Globus pallidus (tissue), 1 donor: ENCODE data around the gene ADARB2.

ENCODE experiments used
- DNase-seq: peaks from one replicate; pipeline ENCODE4 v3.0.0-alpha.2; 2015; ENCODE audit warnings: low spot score

ADARB2 gene

DNA sequence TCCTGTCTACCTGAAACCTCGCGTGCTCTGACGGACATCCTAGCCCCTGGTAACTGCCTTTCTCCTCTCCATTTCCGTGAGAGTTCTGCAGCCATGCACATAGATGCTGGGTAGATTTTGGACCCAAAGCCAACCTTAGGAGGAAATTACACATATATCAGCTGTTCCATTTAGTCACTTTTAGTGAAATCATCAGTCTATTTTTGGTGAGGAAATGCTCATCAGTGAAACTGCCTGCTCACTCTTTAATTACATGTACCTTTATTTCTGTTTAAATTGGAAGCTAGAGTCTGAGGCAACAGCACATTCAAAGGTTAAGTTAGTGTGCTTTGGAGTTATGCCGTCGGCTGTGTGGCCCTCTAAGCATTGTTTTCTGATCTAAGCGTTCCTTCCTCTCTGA, 449.8 kb downstream of the ADARB2 start:
- no peak for DNase-seq

DNA sequence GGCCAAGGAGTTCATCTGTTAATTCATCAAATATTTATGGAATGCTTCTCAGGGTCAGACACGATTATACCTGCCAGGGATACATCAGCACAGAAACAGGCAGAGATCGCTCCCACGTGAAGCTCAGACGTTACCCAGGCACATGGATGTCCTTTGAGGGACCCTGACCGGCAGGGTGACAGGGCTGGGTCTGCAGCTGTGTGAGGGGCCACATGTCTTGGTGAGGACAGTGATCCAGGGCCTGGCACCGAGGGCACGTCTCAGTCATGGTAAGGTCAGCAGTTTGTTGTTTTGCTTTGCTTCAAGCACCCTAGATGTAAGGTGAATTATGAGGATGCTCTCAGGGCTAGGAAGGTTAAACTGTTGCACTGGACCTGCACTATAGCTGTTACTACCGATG, 453.2 kb downstream of the ADARB2 start:
- no peak for DNase-seq

DNA sequence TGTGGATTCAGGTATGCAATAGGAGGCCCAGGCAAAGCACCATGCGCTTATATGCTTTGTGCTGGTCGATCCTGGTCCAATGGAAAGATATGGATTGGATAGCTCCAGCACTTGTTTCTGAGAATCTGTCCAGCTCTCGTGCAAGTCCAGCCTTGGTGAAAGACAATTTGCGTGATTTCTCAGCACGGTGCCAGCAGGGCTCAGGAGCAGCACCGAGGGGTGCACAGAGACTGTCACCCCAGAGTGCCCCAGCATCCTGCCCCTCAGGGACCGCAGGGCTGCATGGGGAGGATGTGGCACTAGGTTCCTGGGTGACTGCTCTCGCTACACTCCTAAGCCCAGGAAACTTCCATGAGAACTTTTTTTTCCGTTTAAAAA, 455.9 kb downstream of the ADARB2 start:
- DNase-seq: no peak

DNA sequence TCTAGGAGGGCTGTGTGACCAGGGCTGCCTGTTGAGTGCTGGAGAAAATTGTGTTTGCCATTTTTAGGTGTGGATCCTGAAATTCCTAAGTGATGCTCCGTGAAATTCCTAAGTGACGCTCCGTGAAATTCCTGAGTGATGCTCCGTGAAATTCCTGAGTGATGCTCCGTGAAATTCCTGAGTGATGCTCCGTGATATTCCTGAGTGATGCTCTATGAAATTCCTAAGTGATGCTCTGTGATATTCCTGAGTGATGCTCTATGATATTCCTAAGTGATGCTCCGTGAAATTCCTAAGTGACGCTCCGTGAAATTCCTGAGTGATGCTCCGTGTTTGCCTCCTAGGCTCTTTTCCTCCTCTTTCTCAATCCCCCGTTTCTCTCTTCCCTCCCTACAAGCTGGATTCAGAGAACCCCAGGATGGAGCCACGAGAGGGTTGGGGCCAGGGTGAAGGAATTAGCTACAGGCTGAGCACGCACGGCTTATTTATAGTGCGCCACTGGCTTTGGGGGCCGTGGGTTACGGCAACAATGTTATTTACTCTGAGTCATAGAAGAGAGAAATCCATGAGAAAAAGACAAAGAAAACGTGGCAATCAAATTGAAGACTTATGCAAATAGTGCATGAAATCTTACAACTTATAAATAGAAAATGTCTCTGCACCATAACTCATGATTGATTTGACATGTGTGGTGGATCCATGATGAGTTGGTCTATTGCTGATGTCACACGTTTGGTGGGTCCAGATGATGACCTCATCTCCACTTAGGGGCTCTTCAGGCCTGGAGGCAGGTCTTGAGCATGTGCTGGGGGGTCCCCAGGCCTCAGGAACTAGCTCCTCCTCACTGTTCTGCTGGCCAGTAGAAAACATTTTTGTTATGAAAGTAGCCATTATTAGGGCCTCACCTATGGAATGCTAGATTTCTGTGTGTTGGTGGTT, 456.6 kb downstream of the ADARB2 start:
- no peak for DNase-seq

DNA sequence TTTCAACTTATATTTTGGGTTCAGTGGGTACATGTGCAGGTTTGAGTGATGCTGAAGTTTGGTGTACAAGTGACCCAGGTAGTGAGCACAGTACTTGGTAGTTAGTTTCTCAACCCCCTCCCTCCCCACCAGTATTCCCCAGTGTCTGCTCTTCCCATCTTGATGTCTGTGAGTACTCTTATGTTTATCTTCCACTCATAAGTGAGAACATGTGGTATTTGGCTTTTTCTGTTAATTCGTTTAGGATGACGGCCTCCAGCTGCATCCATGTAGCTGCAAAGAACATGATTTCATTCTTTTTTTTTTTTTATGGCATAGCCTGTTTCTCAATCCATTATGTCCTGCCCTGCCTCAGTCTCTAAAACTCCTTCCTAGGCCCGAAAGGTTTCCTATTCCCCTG, 459.0 kb downstream of the ADARB2 start:
- DNase-seq: no peak

DNA sequence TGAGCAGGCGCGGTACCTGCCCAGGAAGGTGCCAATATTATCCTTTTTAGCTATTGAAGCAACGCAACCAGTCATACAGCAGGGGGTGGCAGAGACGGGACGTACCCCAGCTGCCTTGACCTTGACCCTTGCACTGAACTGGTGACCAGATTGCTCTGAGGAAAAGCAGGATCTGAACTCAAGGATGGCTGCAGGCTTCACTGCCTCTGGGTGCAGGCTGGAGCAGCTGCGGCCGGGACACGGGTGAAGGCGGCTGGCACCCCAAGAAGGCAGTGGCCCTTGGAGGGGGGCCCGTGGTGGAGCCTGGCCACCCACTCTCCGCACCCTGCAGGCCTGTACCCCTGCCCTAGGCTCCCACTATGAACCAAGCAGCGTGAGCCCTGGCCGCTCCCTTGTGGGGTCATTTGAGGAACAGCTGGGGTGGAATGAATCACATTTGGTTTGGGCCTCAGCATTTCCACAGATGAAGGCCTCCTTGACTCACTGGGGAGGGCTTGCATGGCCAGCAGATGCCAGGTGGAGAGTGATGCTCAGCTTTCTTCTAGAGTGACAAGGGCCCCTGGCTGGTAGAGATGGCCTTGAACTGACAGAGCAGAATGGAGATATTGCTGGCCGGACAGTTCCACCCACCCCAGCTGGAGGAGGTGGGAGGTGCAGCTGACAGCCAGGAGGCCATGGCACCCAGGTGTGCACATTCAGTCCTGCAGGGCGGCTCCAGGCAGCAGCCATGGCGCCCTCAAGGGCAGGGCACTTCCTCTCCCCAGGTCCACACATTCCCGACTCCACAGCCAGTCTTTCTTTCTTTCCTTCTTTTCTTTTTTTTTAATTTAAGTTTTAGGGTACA, 462.4 kb downstream of the ADARB2 start:
- no peak for DNase-seq

DNA sequence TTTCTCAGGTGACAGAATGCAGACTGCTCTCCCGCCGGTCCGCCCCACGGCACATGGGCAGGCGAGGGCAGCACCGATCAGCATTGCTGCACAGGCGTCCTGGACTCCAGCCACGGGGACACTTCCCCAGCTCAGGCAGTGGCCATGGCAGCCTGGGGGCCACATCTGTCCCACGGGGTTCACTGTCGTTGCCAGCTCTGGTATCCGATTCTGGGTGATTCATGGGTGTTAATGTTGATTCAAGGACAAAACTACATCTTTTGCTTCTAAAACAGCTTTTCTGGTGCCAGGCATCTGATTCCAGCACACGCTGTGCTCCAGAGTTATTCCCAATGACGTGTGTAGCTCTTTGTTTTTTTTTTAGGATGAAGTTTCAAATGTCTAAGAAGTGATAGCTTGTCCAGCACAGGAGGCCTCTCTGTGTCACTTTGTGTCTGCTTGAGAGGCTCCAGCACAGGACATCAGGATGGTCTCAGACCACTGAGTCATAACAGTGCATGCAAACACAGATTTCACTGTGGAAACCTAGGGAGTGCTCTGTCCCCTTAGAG, 463.1 kb downstream of the ADARB2 start:
- DNase-seq: no peak

DNA sequence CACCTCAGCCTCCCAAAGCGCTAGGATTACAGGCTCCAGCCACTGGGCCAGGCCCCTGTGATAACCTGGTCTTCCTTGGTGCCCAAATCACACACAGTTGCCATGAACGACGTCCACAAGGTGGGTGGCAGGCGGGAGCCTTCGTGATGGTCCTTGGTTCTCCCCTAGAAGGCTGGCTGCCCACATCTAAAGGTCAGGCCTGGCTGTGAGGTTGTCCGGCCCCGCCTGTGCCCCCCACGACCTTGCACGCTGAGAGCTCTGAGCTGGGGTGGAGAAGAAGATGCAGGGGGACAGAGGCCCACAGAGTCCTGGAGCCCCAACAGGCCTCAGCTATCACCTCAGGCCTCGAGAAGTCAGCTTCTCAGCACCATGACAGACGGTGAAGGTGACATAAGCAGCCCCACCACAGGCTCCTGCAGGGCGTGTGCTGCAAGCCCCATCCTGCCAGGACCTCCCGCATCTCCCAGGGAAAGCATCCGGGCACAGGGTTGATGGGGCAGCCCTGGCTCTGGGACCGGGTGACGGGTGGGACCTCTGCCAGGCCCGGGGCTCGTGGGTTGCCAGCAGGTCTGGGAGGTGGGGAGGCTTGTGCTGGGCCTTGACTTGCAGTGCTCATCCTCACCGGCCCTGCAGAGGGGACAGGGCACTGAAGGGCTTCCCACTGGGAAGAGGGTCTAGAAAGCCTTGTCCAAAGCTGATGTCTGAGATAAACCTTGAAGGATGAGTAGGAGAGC, 463.8 kb downstream of the ADARB2 start:
- DNase-seq: no peak

DNA sequence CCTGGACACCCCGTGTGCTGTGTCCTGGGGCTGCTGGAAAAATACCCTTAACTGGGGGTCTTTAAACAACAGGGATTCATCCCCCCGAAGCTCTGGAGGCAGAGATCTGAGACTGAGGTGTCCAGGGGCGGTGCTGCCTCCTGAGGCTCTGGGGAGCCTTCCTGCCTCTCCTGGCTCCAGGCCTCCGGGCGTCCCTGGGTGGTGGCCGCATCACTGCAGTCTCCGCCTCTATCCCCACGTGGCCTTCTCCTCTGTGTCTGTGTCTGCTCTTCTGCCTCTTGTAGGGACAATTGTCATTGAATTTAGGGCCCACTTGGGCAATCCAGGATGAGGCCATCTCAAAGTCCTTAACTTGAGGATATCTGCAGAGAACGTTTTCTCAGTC, 464.6 kb downstream of the ADARB2 start:
- no peak for DNase-seq

DNA sequence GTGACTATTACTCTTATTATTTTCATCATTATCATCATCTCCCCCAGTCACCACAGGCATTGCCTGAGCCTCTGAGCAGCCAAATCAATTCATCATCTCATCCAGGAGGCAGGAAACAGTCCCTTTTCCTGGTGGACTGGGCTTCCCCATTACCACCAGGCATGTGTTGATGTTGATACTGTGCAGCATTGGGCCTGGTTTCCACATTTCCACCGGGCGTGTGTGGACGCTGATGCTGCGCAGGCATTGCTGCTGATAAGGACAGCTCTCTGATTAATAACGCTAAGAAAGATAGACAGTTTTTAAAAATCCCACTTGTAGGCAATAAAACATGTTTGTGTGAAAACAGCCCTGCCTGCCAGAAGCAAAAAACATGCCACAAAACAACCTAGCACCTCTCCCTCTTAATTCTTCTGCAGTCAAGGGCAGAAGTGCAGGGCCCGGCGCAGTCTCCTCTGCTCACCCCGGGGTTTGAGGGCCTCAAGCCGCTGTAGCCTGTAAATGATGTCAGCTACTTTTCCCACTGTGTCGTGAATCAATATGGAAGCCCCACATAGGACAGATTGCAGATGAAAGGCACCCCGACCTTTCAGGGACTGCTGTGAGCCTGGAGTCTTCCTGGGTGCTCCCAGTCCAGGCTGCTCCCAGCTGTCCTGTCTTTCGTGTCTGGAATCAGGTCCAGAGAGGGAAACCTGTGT, 465.1 kb downstream of the ADARB2 start:
- no peak for DNase-seq

DNA sequence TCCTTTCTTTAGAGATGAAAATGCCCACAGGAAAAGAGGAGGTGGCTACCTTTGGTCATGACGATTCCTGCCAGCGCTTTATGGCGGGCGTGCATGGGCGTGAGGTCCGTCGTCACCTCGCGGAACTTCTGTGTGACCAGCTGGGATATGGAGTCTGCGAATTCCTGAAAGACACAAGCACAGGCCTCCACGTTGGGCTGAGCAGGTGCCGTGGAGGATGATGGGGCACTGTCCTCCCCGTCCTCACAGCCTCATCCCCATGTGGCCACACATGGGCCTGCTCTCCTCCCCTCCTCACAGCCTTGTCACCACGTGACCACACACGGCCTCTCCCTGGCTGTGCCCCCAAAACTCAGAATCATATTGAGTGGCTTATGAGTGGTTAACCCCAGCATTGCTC, 466.4 kb downstream of the ADARB2 start:
- no peak for DNase-seq

DNA sequence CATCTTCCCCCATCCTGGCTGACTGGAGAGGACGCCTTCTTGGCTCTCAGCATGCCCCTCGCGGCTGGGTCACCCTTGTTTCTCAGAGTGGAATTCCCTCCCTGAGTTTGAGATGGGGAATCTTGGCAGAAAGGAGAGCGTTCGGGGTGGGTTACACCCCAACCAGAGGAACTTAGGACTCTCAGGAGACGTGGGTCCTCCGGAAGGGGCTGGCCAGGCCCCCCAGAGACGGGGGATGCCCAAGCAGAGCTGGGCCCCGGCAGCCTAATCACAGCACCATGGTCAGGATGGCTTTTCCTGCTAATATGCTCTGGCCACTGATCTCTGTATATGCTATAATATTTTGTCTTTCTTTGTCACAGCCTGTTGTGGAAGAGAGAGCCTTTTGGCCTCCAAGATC, 466.8 kb downstream of the ADARB2 start:
- no peak for DNase-seq

DNA sequence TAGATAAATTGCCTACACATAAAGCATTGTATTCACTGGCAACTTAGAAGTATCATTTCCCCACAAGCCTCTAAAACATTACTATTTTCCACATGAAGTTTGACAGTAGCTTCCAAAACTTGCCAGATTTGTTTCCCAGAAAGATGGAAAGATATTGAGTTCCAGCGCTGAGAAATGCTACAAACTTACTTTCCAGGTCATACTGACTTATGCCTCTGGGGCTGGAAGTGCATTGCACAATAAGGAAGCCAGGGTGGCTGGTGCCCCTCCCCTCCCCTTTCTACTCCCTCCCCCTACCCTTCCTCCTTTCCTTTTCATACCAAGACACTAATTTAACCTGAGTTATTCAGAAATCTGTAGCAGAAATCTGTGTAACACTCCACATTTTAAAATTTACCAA, 468.5 kb downstream of the ADARB2 start:
- no peak for DNase-seq

DNA sequence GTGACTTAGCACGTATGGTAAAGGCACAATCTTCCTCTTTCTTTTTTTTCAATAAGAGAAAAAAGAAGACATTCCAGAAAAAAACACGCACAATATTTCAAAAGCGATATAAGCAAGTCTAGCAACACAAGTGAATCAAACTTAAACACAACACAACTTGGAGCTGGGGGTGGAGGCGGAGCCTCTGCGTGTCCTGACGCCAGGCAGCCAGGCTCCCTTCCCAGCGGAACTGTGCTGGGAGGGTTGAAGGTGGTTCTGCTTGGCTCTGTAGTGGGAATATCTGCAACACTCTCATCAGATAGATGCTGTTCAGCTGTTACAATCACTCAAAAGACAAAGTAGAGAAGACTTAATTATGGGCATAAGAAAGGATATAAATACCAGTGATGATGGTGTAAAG, 469.8 kb downstream of the ADARB2 start:
- no peak for DNase-seq

DNA sequence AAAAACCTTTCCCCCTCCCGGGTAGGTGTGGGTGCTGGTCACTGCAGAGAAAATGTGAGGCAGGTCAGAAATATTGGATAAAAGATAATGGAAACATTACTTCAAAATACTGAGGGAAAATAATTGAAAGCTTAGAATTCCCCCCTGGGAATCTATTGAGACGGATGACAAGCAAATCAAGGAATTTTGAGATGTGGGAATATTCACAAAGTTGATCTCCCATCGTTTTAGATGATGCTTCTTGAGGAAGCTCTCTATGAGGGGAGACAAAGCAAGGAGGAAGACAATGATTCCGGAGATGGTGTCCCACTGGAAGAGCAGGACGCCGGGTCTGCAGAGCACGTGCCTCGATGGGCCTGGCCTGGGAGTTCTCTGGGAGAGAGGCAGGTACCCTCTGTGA, 470.2 kb downstream of the ADARB2 start:
- DNase-seq: no peak

DNA sequence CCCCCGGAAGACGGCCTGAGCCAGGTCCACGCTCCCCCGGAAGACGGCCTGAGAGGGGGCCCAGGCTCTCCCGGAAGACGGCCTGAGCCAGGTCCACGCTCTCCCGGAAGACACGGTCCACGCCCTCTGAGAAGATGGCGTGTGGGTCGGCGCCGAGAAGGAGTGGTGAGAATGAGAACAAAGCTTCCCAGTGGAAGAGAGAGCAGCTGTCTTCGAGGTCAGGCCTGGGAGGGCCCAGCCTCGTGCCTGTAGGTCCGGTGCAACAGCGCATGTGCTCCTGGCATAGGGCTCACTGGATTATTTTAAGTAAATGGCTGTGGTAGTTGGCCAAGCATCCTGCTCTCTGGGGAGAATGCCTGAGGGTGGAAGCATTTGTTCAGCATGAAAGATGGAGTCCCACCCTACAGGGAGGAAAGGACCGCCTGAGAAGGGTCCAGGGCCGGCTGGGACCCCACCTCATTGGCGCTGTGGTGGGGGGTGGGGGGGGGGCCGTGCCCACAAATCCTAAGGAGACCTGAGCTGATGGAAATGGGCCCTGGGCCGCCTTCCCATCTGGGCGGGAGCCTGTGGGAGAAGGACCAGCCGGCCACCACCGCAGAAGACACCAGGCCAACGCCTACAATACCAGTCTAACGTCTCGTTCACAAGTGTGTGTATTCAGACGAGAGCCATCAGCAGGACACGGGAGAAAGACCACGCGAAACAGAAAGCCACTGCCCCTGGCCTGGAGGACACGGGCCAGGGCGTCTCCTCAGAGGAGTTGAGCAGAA, 471.1 kb downstream of the ADARB2 start:
- no peak for DNase-seq

DNA sequence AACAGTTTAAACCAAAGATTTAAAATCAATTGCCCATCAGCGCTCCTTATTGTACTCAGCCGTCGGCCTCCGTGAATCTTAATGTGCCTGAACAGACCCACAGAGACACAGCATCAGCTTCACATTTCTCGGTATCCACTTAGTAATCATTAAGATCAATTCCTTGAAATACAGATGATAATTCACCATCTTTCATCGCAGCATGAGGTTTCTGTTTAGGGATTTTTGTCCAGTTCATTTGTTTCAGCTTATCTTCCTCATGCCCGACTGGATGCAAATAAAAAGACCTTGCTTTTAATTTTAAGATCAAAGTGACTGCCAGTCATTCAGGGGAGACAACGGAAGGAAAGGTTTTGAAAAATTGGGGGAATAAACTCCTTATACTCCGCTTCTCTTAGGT, 473.3 kb downstream of the ADARB2 start:
- no peak for DNase-seq

DNA sequence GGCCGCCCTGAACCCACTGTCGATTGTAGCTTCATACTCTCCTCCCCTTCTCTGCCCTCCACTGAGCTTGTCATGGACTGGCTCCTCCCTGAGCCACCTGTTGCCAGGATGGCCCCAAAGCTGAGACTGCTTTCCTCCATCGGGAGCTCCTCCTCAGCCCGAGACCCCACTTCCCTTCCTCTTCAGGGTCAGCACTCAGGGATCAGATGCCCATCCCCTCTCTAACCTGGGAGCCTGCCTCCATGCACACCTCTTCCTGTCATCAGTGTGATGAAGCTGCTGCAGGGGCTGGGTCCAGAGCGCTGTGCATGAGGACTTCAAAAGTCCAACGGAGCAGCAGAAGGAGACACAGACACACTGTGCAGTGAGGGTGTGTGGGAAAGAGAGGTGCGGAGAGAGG, 480.1 kb downstream of the ADARB2 start:
- DNase-seq: no peak

DNA sequence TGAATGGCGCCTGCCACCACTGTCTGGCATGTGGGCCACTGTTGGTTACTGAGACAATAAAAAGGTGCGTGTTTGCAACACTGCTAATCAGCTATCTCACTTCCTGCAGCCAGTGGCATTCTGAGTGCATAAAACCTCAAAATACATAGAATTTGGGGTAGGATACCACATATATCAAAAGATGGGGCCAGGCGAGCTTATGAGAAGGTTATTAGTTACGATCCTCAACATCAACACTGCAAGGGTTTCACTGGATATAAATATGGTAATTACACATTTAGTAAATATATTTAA, 480.9 kb downstream of the ADARB2 start:
- no peak for DNase-seq

DNA sequence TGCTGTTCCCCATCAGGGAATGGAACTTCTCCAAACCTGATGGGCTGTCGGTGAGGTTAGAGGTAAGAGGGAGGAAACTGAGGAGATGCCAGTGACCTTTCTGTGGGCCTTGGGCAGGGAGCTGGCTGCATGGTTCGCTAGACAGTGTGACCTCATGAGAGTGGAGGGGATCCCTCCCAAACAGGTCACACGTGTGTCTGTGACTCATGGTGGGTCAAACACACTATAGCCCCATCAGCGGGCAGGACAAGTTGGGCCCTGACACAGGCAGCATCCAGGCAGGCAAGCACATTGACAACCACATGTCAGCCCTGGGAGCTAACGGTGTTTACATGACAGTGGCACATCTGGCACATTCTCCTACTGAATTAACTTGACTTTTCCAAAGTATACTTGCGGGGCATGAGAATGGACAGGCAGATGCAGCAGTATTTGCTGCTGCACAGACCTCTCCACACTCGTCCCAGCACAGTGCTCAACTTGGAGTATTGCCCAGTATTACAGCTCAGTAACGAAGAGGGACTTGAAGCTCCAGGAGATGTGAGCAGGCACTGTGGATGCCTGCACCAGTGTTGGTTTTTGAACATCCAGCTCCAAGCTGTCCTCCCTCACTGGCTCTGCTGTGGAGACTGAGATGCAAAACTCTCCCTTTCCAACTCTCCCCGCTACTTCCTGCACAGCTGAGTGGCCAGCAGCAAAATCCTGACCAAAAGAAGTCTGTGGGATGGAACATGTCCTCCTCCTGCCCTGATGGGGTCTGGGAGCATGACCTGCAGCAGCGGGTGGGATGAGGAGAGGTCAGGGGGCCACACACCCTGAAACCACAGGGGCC, 481.5 kb downstream of the ADARB2 start:
- peak; percentile 56 for DNase-seq
